SJCRH30 (cell line): Measurements from ENCODE around the gene DNAH5. TPM values are rescaled to one million over a fixed set of nuclear protein-coding genes. Genes with fewer than 3 reads are reported as not detected.
A peak's percentile ranks its signal among the peaks of the same experiment; 100 is the strongest.

Experiments
- DNase-seq, 2 experiments: peaks; one replicate each; pipeline ENCODE4 v3.0.0-alpha.2; 2015 to 2020
- H3K27ac ChIP-seq: fragments of 250-450 bp; sonication (Bioruptor Pico); 2 replicates; pipeline ENCODE4 v1.5.1; 2020; ENCODE audit warnings: mild to moderate bottlenecking, moderate library complexity
- H3K27me3 ChIP-seq: fragments of 250-450 bp; sonication (Bioruptor Pico); 2 replicates; pipeline ENCODE4 v1.5.1; 2020; ENCODE audit warnings: mild to moderate bottlenecking, moderate library complexity
- H3K36me3 ChIP-seq: fragments of 250-450 bp; sonication (Bioruptor Pico); 2 replicates; pipeline ENCODE4 v1.5.1; 2020; ENCODE audit warnings: mild to moderate bottlenecking, moderate library complexity
- H3K4me1 ChIP-seq: fragments of 250-450 bp; sonication (Bioruptor Pico); 2 replicates; pipeline ENCODE4 v1.5.1; 2020; ENCODE audit warnings: mild to moderate bottlenecking, moderate library complexity
- H3K4me3 ChIP-seq: fragments of 250-450 bp; sonication (Bioruptor Pico); 2 replicates; pipeline ENCODE4 v1.5.1; 2020; ENCODE audit warnings: mild to moderate bottlenecking, moderate library complexity
- H3K9me3 ChIP-seq: fragments of 250-450 bp; sonication (Bioruptor Pico); replicated peaks from 2 replicates; pipeline ENCODE4 v1.5.1; 2020; ENCODE audit warnings: mild to moderate bottlenecking, moderate library complexity
- total RNA-seq: library from RNA; depleted of rRNA; stranded (reverse); fragments of >200 nt; shearing (Covaris generic); gene quantifications from 2 replicates; pipeline ENCODE4 v1.2.3, GENCODE V29; 2014

The DNAH5 gene
- total RNA-seq, 1 experiment from 2014 or later: 0.16 TPM

- no peaks in the 10 kb centered on the region for H3K27me3 ChIP-seq
- no peaks in the 10 kb centered on the region for H3K9me3 ChIP-seq
- DNase-seq: no peak
- no peaks in the 10 kb centered on the region for H3K4me1 ChIP-seq
- no peaks in the 10 kb centered on the region for H3K36me3 ChIP-seq
- no peak overlapping the region for H3K4me3 ChIP-seq
- no peak overlapping the region for H3K27ac ChIP-seq
These were observed 199.0 kb downstream of the DNAH5 start for GRCh38 chr5:13745508-13745907.

GRCh38 chr5:13740471-13740870, 204.0 kb downstream of the DNAH5 start:
- no peaks in the 10 kb centered on the region for H3K9me3 ChIP-seq
- H3K27ac ChIP-seq: no peak overlapping the region
- H3K4me3 ChIP-seq: no peak overlapping the region
- no peaks in the 10 kb centered on the region for H3K27me3 ChIP-seq
- DNase-seq: no peak
- no peaks in the 10 kb centered on the region for H3K36me3 ChIP-seq
- H3K4me1 ChIP-seq: no peaks in the 10 kb centered on the region

- Histone ChIP-seq H3K36me3 (no peaks in the 10 kb centered on the region), H3K27me3 (no peaks in the 10 kb centered on the region), H3K4me1 (no peaks in the 10 kb centered on the region), H3K27ac (no peak overlapping the region), H3K4me3 (no peak overlapping the region), H3K9me3 (no peaks in the 10 kb centered on the region)
- DNase-seq: no peak
These were observed 205.0 kb downstream of the DNAH5 start for GRCh38 chr5:13739479-13739878.

- DNase-seq: no peak
- H3K27ac ChIP-seq: no peak overlapping the region
- no peaks in the 10 kb centered on the region for H3K4me1 ChIP-seq
- no peaks in the 10 kb centered on the region for H3K9me3 ChIP-seq
- no peaks in the 10 kb centered on the region for H3K27me3 ChIP-seq
- no peak overlapping the region for H3K4me3 ChIP-seq
- no peaks in the 10 kb centered on the region for H3K36me3 ChIP-seq
These were observed 208.8 kb downstream of the DNAH5 start for GRCh38 chr5:13735691-13736090.

- H3K27me3 ChIP-seq: no peaks in the 10 kb centered on the region
- H3K27ac ChIP-seq: no peak overlapping the region
- H3K4me3 ChIP-seq: no peak overlapping the region
- no peak for DNase-seq
- no peaks in the 10 kb centered on the region for H3K4me1 ChIP-seq
- H3K36me3 ChIP-seq: no peaks in the 10 kb centered on the region
- no peaks in the 10 kb centered on the region for H3K9me3 ChIP-seq
These were observed 213.3 kb downstream of the DNAH5 start for GRCh38 chr5:13731121-13731628.

- Histone ChIP-seq H3K36me3 (no peaks in the 10 kb centered on the region), H3K4me1 (no peaks in the 10 kb centered on the region), H3K4me3 (no peak overlapping the region), H3K27me3 (no peaks in the 10 kb centered on the region; the same call in 1 of the 2 replicates), H3K27ac (no peak overlapping the region), H3K9me3 (no peaks in the 10 kb centered on the region)
- no peak for DNase-seq
These were observed 235.6 kb downstream of the DNAH5 start for GRCh38 chr5:13708906-13709305.

- H3K36me3 ChIP-seq: no peaks in the 10 kb centered on the region
- no peaks in the 10 kb centered on the region for H3K4me1 ChIP-seq
- no peak overlapping the region for H3K27ac ChIP-seq
- H3K27me3 ChIP-seq: no peaks in the 10 kb centered on the region; the same call in 1 of the 2 replicates
- H3K4me3 ChIP-seq: no peak overlapping the region
- no peaks in the 10 kb centered on the region for H3K9me3 ChIP-seq
- DNase-seq: no peak
These were observed 236.1 kb downstream of the DNAH5 start for GRCh38 chr5:13708432-13708831.

- Histone ChIP-seq H3K36me3 (no peaks in the 10 kb centered on the region), H3K27me3 (no peaks in the 10 kb centered on the region; the same call in 1 of the 2 replicates), H3K4me3 (no peak overlapping the region), H3K27ac (no peak overlapping the region), H3K4me1 (no peaks in the 10 kb centered on the region), H3K9me3 (no peaks in the 10 kb centered on the region)
- DNase-seq: no peak
These were observed 240.1 kb downstream of the DNAH5 start for GRCh38 chr5:13704396-13704795.

- Histone ChIP-seq H3K9me3 (no peaks in the 10 kb centered on the region), H3K27me3 (no peaks in the 10 kb centered on the region), H3K27ac (no peak overlapping the region), H3K36me3 (no peaks in the 10 kb centered on the region), H3K4me3 (no peak overlapping the region), H3K4me1 (no peaks in the 10 kb centered on the region)
- DNase-seq: no peak
These were observed 243.9 kb downstream of the DNAH5 start for GRCh38 chr5:13700626-13701025.

GRCh38 chr5:13698885-13699284, 245.6 kb downstream of the DNAH5 start:
- H3K27me3 ChIP-seq: no peaks in the 10 kb centered on the region
- no peaks in the 10 kb centered on the region for H3K9me3 ChIP-seq
- DNase-seq: no peak
- no peak overlapping the region for H3K4me3 ChIP-seq
- H3K36me3 ChIP-seq: no peaks in the 10 kb centered on the region
- H3K4me1 ChIP-seq: no peaks in the 10 kb centered on the region
- H3K27ac ChIP-seq: no peak overlapping the region

GRCh38 chr5:13695076-13695712, 249.3 kb downstream of the DNAH5 start:
- H3K9me3 ChIP-seq: no peaks in the 10 kb centered on the region
- no peaks in the 10 kb centered on the region for H3K4me1 ChIP-seq
- H3K27ac ChIP-seq: no peak overlapping the region
- no peaks in the 10 kb centered on the region for H3K27me3 ChIP-seq
- H3K36me3 ChIP-seq: no peaks in the 10 kb centered on the region
- no peak for DNase-seq
- no peak overlapping the region for H3K4me3 ChIP-seq

GRCh38 chr5:13692172-13692571, 252.3 kb downstream of the DNAH5 start:
- H3K27me3 ChIP-seq: no peaks in the 10 kb centered on the region
- H3K36me3 ChIP-seq: no peaks in the 10 kb centered on the region
- H3K27ac ChIP-seq: no peak overlapping the region
- no peak for DNase-seq
- H3K4me3 ChIP-seq: no peak overlapping the region
- H3K4me1 ChIP-seq: no peaks in the 10 kb centered on the region
- H3K9me3 ChIP-seq: no peaks in the 10 kb centered on the region

- no peaks in the 10 kb centered on the region for H3K9me3 ChIP-seq
- DNase-seq: no peak
- H3K36me3 ChIP-seq: no peaks in the 10 kb centered on the region
- H3K27ac ChIP-seq: no peak overlapping the region
- H3K4me3 ChIP-seq: no peak overlapping the region
- H3K27me3 ChIP-seq: no peaks in the 10 kb centered on the region
- H3K4me1 ChIP-seq: no peaks in the 10 kb centered on the region
These were observed 268.0 kb downstream of the DNAH5 start for GRCh38 chr5:13676531-13676930.

GRCh38 chr5:13674391-13674790, 270.1 kb downstream of the DNAH5 start:
- H3K4me3 ChIP-seq: no peak overlapping the region
- no peak overlapping the region for H3K27ac ChIP-seq
- no peak for DNase-seq
- no peaks in the 10 kb centered on the region for H3K9me3 ChIP-seq
- H3K27me3 ChIP-seq: no peaks in the 10 kb centered on the region
- no peaks in the 10 kb centered on the region for H3K4me1 ChIP-seq
- no peaks in the 10 kb centered on the region for H3K36me3 ChIP-seq

- H3K27ac ChIP-seq: no peak overlapping the region
- H3K36me3 ChIP-seq: no peaks in the 10 kb centered on the region
- H3K9me3 ChIP-seq: no peaks in the 10 kb centered on the region
- H3K27me3 ChIP-seq: no peaks in the 10 kb centered on the region
- H3K4me1 ChIP-seq: no peaks in the 10 kb centered on the region
- DNase-seq: no peak
- no peak overlapping the region for H3K4me3 ChIP-seq
These were observed 271.0 kb downstream of the DNAH5 start for GRCh38 chr5:13673511-13673910.

GRCh38 chr5:13664377-13664776, 280.1 kb downstream of the DNAH5 start:
- DNase-seq: peak in 1 of 2 experiments; percentile 2
- H3K27me3 ChIP-seq: no peaks in the 10 kb centered on the region
- no peaks in the 10 kb centered on the region for H3K36me3 ChIP-seq
- no peaks in the 10 kb centered on the region for H3K4me1 ChIP-seq
- no peaks in the 10 kb centered on the region for H3K9me3 ChIP-seq
- no peak overlapping the region for H3K4me3 ChIP-seq
- H3K27ac ChIP-seq: no peak overlapping the region
